HG03280 (cell line): ENCODE measurements around the gene SLFN11.
A peak's percentile ranks its signal among the peaks of the same experiment; 100 is the strongest.
"Not testable (repeated sequence)": the region's sequence is repeated elsewhere in the genome, so short reads cannot be mapped to it uniquely, and the experiment has no call there.

Experiments used
- ATAC-seq: cut with Tn5 transposase; IDR thresholded peaks from one replicate; pipeline ENCODE4 v1.9.1; 2021; ENCODE audit warnings: mild to moderate bottlenecking, moderate library complexity; ENCODE audit not compliant: unreplicated experiment

SLFN11 gene, protein sequence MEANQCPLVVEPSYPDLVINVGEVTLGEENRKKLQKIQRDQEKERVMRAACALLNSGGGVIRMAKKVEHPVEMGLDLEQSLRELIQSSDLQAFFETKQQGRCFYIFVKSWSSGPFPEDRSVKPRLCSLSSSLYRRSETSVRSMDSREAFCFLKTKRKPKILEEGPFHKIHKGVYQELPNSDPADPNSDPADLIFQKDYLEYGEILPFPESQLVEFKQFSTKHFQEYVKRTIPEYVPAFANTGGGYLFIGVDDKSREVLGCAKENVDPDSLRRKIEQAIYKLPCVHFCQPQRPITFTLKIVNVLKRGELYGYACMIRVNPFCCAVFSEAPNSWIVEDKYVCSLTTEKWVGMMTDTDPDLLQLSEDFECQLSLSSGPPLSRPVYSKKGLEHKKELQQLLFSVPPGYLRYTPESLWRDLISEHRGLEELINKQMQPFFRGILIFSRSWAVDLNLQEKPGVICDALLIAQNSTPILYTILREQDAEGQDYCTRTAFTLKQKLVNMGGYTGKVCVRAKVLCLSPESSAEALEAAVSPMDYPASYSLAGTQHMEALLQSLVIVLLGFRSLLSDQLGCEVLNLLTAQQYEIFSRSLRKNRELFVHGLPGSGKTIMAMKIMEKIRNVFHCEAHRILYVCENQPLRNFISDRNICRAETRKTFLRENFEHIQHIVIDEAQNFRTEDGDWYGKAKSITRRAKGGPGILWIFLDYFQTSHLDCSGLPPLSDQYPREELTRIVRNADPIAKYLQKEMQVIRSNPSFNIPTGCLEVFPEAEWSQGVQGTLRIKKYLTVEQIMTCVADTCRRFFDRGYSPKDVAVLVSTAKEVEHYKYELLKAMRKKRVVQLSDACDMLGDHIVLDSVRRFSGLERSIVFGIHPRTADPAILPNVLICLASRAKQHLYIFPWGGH

DNA sequence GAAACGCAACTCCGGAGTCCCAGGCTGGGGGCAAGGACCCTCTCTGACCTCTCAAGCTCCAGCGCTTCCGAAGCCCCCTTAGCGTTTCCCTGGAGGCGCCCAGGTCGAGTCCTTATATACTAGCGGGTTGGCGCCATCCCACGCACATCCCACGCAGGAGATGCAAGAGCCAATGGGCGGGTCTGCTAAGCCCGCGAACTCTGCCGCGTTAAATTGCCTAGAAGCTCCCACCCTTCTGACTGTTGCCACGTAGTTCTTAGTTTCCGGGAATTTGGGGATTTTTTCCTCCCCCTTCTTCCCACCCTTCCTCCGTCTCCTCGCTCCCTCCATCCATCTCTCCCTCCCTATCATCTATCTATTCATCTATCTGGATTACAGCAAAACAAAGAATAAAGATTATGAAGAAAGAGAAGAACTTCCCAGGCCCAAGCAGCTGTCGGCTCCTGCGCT, at the start of gene SLFN11:
SLFN11 (minus strand) TSS at position 88 of the 450 bp plus-strand sequence. CDS start 9,814 bp downstream, outside the sequence.
- ATAC-seq, result peak; percentile 61

DNA sequence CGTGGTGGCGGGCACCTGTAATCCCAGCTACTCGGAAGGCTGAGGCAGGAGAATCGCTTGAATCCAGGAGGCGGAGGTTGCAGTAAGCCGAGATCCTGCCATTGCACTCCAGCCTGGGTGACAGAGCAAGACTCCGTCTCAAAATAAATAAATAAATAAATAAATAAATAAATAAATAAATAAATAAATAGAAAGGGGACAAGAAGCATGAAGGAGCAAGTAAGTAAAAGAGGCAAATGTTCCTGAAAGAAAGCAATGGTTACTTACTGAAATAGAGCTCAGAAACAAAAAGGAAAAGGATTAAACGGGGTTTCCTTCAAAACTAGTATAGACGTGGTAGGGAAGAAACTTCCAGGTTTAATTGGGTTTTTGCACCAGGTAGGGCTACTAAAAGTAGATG, 47.6 kb upstream of the SLFN11 start:
- not testable (repeated sequence) for ATAC-seq

DNA sequence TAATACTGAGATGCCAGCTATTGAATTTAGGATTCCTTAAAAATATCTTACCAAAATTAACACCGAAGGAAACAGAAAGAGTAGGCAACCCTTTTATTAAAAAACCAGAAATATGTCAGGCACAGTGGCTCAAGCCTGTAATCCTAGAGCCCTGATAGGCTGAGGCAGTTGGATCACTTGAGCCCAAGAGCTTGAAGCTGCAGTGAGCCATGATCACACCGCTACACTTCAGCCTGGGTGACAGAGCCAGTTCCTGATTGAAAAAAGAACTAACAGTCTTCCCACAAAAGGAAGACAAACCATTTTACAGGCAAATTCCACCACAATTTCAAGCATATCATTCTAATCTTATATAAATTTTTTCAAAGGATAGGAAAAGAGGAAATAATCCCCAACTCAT, 43.2 kb upstream of the SLFN11 start:
- ATAC-seq, result no peak

DNA sequence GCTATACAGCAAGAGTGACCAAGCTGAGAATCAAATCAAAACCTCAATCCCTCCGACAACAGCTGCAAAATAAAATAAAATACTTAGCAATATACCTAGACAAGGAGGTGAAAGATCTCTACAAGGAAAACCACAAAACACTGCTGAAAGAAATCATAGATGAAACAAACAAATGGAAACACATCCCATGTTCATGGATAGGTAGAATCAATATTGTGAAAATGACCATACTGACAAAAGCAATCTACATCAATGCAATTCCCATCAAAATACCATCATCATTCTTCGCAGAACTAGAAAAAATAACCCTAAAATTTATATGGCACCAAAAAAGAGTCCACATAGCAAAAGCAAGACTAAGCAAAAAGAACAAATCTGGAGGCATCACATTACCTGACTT, 41.3 kb upstream of the SLFN11 start:
- ATAC-seq, result not testable (repeated sequence)

DNA sequence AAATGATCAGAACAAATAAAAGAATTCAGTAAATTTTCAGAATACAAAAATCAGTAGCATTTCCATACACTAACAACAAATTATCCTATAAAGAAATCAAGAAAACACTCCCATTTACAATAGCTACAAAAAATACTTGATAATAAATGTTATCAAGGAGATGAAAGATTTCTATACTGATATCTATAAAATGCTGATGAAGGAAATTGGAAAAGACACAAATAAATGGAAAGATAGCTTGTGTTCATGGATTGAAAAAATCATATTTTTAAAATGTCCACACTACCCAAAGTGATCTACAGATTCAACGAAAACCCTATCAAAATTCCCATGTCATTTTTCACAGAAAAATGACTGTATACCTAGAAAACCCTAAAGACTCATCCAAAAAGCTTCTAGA, 40.8 kb upstream of the SLFN11 start:
- no peak for ATAC-seq

DNA sequence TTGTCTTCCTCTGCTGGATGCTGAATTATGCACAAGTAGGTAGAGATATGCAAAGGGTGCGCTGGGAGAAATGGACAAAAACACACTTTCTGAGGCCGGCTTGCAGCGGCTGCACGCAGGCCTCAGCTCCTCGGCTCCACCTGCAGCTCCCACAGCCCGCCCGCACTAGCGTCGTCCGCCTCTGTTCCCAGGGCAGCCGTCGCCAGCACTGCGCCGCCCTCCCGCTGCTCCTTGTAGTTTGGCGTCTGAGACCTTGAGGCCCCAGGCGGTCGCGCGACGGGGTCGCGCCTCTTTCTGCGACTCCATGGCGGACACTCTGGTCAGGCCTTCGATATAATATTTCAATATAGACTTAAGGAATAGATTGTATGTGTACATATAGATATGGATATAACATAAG, 34.1 kb upstream of the SLFN11 start:
- ATAC-seq, result no peak

DNA sequence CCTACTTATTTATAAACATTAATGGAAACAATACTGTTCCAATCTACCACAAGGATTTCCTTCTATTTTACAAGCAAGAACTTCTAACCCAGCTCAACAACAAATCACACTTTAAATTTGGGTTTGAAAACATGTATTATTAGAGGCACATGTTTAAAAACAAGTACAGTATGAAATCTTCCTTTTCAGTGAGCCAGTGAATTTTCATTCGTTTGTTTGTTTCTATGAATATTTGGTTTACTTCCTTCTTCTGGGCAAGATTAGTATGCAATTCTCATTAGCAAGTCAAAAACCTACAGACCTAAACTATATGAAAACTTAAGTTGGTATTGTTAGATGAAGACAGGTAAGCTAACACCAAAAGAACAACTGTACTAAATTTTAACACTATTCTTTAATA, 33.1 kb upstream of the SLFN11 start:
- no peak for ATAC-seq

DNA sequence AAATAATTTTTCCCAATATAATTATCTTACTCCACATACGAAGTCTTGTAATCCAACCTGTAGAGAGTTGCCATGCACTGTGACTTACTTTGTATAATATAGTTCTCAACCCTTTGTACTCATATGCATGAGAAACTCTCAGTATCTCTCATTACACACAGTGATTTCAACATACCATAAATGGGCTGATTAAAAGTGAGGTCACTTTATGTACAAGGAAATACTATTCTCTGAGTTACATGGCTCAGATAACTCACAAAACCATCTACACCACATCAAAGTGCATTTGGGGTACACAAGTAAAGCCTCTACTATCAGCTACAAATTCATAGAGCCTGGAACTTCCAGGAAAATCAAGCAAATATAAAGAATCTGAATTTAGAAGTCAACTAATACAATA, 30.9 kb upstream of the SLFN11 start:
- ATAC-seq, result no peak

DNA sequence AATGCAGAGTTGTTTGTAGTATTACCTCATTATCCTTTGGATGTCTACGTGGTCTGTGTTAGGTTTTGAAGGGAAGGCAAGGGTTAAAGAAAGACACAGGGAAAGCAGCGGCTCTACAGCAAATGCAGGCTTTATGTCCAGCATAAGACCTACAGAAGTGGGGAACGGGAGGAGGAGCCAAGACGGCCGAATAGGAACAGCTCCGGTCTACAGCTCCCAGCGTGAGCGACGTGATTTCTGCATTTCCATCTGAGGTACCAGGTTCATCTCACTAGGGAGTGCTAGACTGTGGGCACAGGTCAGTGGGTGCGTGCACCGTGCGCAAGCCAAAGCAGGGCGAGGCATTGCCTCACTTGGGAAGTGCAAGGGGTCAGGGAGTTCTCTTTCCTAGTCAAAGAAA, 20.4 kb upstream of the SLFN11 start:
- ATAC-seq, result not testable (repeated sequence)

DNA sequence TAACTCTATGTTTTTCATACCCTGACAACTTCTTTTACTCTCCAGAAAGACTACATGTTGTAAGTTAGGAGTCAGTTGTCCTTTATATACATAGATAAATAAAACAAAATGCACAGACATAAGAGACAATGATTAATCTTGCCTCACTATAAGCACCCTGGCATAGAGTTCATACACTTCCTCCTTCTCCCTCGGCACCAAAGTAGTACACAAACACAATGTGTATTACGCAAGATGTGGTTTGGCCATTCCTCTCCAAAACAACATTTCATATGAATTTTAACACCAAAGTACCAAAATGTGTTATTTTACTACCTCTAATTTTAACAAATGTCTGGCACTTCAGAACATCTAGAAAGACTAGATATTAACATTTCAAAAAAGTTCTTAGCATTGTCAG, 17.2 kb upstream of the SLFN11 start:
- ATAC-seq, result no peak

DNA sequence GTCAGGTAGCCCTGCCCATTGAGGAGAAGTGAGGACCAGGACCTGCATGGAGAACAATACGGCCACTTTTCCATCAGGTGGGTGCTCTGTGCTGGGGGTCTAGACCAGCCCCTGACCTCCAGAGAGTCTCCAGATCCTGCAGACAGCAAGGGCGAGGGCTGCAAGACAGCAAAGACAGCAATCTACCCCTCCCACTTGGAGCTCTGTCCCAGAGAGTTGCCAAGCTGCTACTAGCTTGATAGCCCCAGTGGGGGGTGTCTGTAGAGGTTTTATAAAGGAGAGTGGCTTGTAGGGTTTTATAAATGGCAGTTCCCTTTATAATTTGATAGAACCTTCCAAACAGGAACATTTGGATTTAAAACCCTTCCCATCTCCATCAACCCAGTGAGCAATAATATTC, 16.7 kb upstream of the SLFN11 start:
- ATAC-seq, result no peak

DNA sequence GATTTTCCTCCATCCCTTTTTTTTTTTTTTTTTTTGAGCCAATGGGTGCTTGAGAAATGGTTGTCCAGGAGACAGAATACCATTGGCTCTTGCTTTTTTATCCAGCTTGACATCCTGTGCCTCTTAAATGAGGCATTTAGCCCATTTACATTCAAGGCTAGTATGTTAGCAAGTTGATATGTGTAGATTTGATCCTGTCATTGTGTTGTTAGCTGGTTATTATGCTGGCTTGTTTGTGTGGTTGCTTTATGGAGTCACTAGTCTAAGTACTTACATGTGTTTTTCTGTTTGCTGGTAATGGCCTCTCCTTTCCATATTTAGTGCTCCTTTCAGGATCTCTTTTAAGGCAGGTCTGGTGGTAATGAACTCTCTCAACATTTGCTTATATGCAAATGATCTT, 14.1 kb upstream of the SLFN11 start:
- no peak for ATAC-seq

DNA sequence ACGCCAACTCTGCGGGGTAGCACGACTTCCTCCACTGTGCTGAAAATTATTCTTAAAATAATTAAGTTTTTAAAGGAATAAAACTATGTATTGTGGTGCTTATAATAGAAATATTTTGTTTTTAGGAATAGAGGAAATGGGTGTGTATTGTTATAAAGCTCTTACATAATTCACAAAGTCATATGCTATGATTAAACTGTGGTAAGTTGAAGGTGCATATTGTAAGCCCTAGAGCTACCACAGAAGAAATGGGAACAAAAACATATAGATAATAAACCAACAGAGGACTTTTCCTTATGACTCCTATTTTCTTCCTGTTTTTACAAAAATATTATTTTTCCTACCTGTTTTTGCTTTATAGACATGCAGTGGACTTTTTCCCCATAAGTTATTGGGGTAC, 4.3 kb upstream of the SLFN11 start:
- ATAC-seq, result no peak

DNA sequence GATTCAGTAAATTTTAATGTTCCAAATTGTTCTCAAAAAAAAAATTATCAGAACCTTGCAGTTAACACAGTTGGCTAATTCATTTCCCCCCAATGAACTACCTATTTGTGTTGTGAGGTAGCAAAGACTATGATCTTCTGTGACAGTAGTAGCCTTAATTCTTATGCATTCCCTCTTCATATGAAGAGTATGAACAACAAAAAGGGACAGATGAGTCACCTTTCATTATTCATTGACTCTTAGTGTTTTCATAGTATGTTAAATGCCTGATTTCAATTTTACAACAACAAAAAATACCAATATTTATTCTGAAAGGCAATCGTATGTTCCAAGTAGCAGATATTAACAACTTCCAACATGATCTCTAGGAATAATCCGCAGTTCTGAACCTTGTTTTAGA, 3.6 kb upstream of the SLFN11 start:
- no peak for ATAC-seq

DNA sequence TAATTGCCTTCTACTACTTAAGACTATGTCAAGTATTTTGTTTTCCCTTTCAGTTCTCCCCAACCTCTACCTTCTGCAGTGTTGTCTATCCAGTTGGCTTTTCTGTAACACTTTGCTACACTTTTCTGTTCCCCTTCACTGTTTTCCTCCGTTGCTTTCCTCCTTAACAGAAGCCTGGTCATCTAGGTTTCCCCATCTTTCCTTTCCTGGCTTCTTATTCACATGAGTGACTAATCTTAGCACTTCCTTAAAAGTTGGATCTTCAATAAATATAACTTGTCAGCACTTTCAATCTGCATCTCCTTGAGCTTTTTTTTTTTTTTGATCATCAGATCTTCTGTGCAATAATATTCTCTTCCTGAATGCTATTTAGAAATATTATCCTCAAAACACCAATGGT, 2.8 kb upstream of the SLFN11 start:
- no peak for ATAC-seq

DNA sequence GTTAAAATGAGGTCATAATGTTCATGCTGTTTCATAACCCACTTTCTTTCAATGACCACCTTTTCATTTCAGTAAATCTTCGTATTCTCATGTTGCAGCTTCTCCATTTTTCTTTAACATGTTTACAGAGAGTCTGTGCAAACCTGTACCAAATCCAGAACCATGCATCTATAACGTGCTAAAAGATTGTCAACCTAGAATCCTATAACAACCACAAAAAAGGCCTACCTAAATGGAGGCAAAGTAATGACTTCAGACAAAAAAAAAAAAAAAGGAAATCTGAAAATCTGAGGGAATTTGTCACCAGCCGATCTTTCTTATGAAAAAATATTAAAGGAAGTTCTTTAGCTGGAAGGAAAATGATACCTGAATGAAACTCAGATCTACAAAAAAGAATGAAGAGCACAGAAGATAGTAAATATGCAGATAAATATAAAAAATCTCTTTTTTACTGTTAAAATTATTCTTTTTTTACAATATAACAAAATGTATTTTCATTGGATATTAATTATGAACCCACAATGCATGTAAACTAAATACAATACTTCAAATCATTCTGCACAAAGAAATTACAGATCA, 1.4 kb upstream of the SLFN11 start:
- no peak for ATAC-seq

DNA sequence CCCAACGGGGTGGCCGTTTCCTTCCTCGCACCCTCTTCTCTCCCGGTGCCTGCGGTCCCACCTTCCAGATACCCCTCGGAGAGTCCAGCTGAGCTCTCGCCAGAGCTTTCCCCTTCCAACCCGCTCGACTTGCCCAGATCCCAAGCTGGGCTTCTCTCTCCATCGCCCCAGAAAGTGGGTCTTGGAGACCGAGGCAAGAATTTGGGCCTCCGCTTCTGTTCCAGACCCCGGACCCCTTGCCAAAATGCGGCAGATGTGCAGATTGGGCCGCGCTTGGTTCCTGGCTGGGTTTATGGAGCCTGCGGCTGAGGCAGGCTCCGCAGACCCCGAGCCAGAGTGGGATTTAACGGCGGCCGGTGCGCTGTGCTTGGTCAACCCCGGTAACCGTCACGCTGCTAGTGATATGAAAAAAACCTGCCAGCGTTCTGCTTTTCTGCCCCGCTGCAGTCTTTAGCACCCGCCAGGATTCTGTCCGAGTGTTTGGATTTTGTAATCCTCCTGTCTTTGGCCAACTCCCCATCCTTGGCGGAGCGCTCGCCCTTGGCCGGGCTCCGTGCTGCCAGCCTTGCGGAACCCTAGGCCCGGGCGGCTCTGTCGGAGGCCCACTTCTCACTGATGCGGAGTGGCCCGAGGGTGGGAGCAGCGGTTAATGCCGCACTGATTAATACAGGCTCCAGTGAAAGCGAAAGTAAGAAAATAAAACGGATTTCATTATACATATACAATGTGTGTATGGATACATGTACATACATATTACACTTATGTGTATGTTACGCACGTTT, 754 bp upstream of the SLFN11 start:
- peak; percentile 19 for ATAC-seq

DNA sequence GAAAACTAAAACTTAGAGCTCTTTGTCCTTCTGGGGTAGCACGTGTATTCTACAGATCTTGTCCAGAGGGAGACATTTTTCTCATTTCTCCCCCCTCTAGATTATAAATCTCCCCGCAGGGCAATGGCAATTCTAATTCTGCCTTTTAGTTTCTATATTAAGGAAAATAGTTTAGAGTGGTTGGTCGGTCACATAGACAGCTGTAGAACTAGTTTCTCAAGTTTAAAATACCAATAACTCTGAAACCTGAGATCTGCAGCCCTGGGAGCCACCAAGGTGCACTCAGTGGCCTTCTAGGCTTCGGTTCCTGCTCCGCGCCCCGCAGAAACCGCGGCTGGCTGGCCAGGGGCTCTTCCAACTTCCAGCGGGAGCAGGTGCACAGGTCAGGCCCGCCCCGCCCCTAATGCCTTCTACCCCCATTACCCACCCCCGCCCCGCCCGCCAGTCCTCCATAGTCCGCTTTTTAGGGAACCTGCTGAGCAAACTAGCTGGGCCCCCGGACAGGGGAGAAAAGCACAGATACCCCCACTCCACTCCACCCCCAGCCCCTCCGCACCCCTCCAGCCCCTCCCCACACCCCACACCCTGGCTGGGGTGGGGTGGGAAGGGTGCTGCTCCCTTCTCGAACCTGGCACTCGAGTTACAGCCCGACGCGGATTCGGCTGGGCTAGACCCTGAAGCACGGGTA, 431 bp downstream of the SLFN11 start:
- ATAC-seq, result peak; percentile 18

DNA sequence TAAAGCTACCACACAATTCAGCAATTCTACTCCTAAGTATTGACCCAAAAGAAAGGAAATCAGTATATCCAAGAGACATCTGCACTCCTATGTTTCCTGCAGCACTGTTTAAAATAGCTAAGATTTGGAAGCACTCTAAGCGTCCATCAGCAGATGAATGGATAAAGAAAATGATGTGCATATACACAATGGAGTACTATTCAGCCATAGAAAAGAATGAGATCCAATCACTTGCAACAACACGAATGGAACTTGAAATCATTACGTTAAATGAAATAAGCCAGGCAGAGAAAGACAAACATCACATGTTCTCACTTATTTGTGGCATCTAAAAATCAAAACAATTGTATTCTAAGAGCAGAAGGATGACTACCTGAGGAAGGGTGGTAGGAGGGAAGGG, 1.5 kb downstream of the SLFN11 start:
- no peak for ATAC-seq
